K562 (cell line): ENCODE data around the gene RAB3C. TPM values are rescaled to one million over a fixed set of nuclear protein-coding genes. Genes with fewer than 3 reads are reported as not detected.

Experiments used
- ATAC-seq: fragments of 200-7000 bp; cut with Tn5 transposase; 3 replicates; pipeline ENCODE4 v1.9.1; 2020; ENCODE audit warnings: moderate library complexity
- BruUV-seq: library from RNA; stranded (reverse); fragments of 400-500 nt; replicated peaks from 2 replicates; lab custom pipeline; 2021; lab: Mats Ljungman, UMichigan
- CTCF ChIA-PET: fragments of 300-600 bp; formaldehyde crosslinking; extraction: SDS; loops from one replicate; lab custom pipeline; 2021; ENCODE audit warnings: low intra/inter-chr PET ratio; lab: Yijun Ruan, JAX
- POLR2A ChIA-PET: fragments of 300-600, 350-650 bp; sonication (Branson Sonifier 250); formaldehyde crosslinking; extraction: SDS; loops from one replicate; lab custom pipeline; 2021; ENCODE audit warnings: antibody characterized with exemption, inconsistent platforms; lab: Yijun Ruan, JAX
- DNase-seq, 4 experiments: peaks; one replicate each; pipeline versions ENCODE4 v3.0.0 to v3.0.0-alpha.2; 2011 to 2018; ENCODE audit warnings: low spot score in 3 of 4, mixed read lengths in 3 of 4; ENCODE audit errors: extremely low read depth in 1 of 4
- FAIRE-seq: peaks from 2 replicates; lab custom pipeline; 2011; peaks lifted over from hg19 to GRCh38; lab: Jason Lieb, UNC
- H2AFZ ChIP-seq: 2 replicates; pipeline ENCODE4 v1.6.0; 2011; ENCODE audit warnings: low read depth, low read length, control low read depth, inconsistent platforms
- H3K27ac ChIP-seq: fragments of 200-600 bp; 3 replicates; pipeline ENCODE4 v1.8.0; 2011; ENCODE audit warnings: low read depth, mild to moderate bottlenecking, control low read depth, inconsistent platforms, low read length, moderate library complexity, mixed read lengths; ENCODE audit errors: extremely low read depth
- H3K27me3 ChIP-seq, 2 experiments: fragments of 300-600 bp in 1 of 2; 2 replicates in 1 of 2; 3 replicates in 1 of 2; pipeline versions ENCODE4 v1.6.0 to v1.8.0; 2011; ENCODE audit warnings: inconsistent platforms in 2 of 2, low read length in 2 of 2, mild to moderate bottlenecking in 1 of 2, mixed read lengths in 1 of 2, moderate library complexity in 1 of 2; ENCODE audit not compliant: control insufficient read depth in 2 of 2, insufficient read depth in 2 of 2
- H3K36me3 ChIP-seq: fragments of 300-600 bp; 3 replicates; pipeline ENCODE4 v1.8.0; 2011; ENCODE audit warnings: mild to moderate bottlenecking, low read length, inconsistent platforms; ENCODE audit not compliant: control insufficient read depth, insufficient read depth
- H3K4me1 ChIP-seq, 2 experiments: fragments of 200-600 bp in 1 of 2; replicated peaks in 1 of 2; 2 replicates in 1 of 2; 3 replicates in 1 of 2; pipeline versions ENCODE4 v1.5.1 to v1.8.0; 2011; ENCODE audit warnings: inconsistent platforms in 2 of 2, low read length in 2 of 2, mild to moderate bottlenecking in 1 of 2, mixed read lengths in 1 of 2, moderate library complexity in 1 of 2; ENCODE audit not compliant: control insufficient read depth in 2 of 2, insufficient read depth in 2 of 2
- H3K4me2 ChIP-seq: 2 replicates; pipeline ENCODE4 v1.6.1; 2011; ENCODE audit warnings: low read length, control low read depth, inconsistent platforms, mixed read lengths; ENCODE audit not compliant: insufficient read depth
- H3K4me3 ChIP-seq: fragments of 200-600 bp; sonication (generic), shearing (Covaris generic); 2 replicates; pipeline ENCODE4 v1.5.1; 2016; ENCODE audit warnings: control low read depth, inconsistent platforms
- H3K79me2 ChIP-seq: fragments of 200-600 bp; 3 replicates; pipeline ENCODE4 v1.8.0; 2011; ENCODE audit warnings: low read length, inconsistent platforms; ENCODE audit not compliant: control insufficient read depth, insufficient read depth
- H3K9ac ChIP-seq, 2 experiments: 2 replicates each; pipeline versions ENCODE4 v1.6.0 to v1.6.1; 2011; ENCODE audit warnings: low read depth in 2 of 2, low read length in 2 of 2, control low read depth in 1 of 2, inconsistent platforms in 1 of 2, mild to moderate bottlenecking in 1 of 2, mixed read lengths in 1 of 2; ENCODE audit not compliant: insufficient read depth in 1 of 2
- H3K9me1 ChIP-seq: one replicate; pipeline ENCODE4 v1.6.0; 2011; ENCODE audit warnings: inconsistent platforms, mild to moderate bottlenecking, low read length, moderate library complexity; ENCODE audit not compliant: control insufficient read depth, insufficient read depth
- H3K9me3 ChIP-seq: replicated peaks from 2 replicates; pipeline ENCODE4 v1.5.1; 2011; ENCODE audit warnings: low read depth, low read length, inconsistent platforms; ENCODE audit not compliant: control insufficient read depth, insufficient read depth
- H4K20me1 ChIP-seq: replicated peaks from 2 replicates; pipeline ENCODE4 v1.6.1; 2011; ENCODE audit warnings: low read length, inconsistent platforms, mixed read lengths; ENCODE audit not compliant: control insufficient read depth, insufficient read depth
- CEBPZ ChIP-seq: fragments of 150-350 bp; IDR thresholded peaks from 2 replicates; pipeline ENCODE4 v1.6.1; 2014; ENCODE audit warnings: low read depth, mild to moderate bottlenecking, low read length, borderline replicate concordance
- HDAC3 ChIP-seq: fragments of 450-650 bp; IDR thresholded peaks from 2 replicates; pipeline ENCODE4 v1.6.1; 2018; ENCODE audit warnings: borderline replicate concordance, mild to moderate bottlenecking, moderate library complexity; ENCODE audit not compliant: partially characterized antibody
- ILF3 ChIP-seq: fragments of 450-650 bp; IDR thresholded peaks from 2 replicates; pipeline ENCODE4 v1.6.1; 2018; ENCODE audit warnings: antibody characterized with exemption, mild to moderate bottlenecking, moderate library complexity, borderline replicate concordance
- NFATC3 ChIP-seq: fragments of 450-650 bp; IDR thresholded peaks from 2 replicates; pipeline ENCODE4 v1.6.1; 2017; ENCODE audit warnings: mild to moderate bottlenecking
- NRF1 ChIP-seq, 2 experiments: fragments of 450-650 bp; IDR thresholded peaks in 1 of 2; conservative IDR thresholded peaks in 1 of 2; 2 replicates each; pipeline ENCODE4 v1.6.1; 2014; ENCODE audit warnings: mild to moderate bottlenecking in 2 of 2
- NUFIP1 ChIP-seq: fragments of 450-650 bp; IDR thresholded peaks from 2 replicates; pipeline ENCODE4 v1.6.1; 2018; ENCODE audit not compliant: partially characterized antibody
- ZBTB7A ChIP-seq: IDR thresholded peaks from 2 replicates; pipeline ENCODE4 v1.6.1; 2011; ENCODE audit warnings: low read depth, mild to moderate bottlenecking, low read length, moderate library complexity, borderline replicate concordance; ENCODE audit not compliant: control insufficient read depth
- ZNF561 ChIP-seq: fragments of 450-650 bp; formaldehyde crosslinking; conservative IDR thresholded peaks from 2 replicates; pipeline ENCODE4 v1.4.0; 2020; ENCODE audit warnings: mild to moderate bottlenecking, moderate library complexity
- ZNF644 ChIP-seq: fragments of 200-800 bp; sonication (Bioruptor generic); IDR thresholded peaks from 2 replicates; pipeline ENCODE4 v1.6.1; 2016; ENCODE audit warnings: low read depth, missing genetic modification characterization, missing compliant biosample characterization
- WGBS: fragments of 100-300 bp; shearing (Covaris generic); methylation state at CpG from one replicate; pipeline ENCODE4 v1.1.6; 2016; ENCODE audit warnings: low coverage, mixed read lengths; ENCODE audit not compliant: insufficient coverage; ENCODE audit errors: missing lambda C conversion rate; 5-methylcytosine and 5-hydroxymethylcytosine counted together
- in situ Hi-C: fragments of 300-500 bp; cut with MboI; formaldehyde crosslinking; loops from 4 replicates; pipeline ENCODE4 v1.15.0; 2018; ENCODE audit warnings: inconsistent platforms, mixed read lengths
- intact Hi-C: fragments of 100-400 bp; cut with micrococcal nuclease; formaldehyde crosslinking; loops from 2 replicates; pipeline ENCODE4 v1.14.2; 2022
- polyA plus RNA-seq, 8 experiments: library from polyadenylated mRNA; depleted of rRNA in 4 of 8; stranded (reverse) in 5 of 8; unstranded in 3 of 8; fragments of >200 nt; fragmentation: Nextera tagmentation in 2 of 8; fragmentation: Illumina TruSeq in 1 of 8; extraction: Ambion mirVana in 2 of 8; extraction: Trizol in 1 of 8; gene quantifications; 2 replicates each; pipeline versions ENCODE4 v1.2.1 to v1.2.3, GENCODE V29; 2011 to 2014; ENCODE audit warnings: inconsistent platforms in 1 of 8, missing spikeins in 1 of 8
- total RNA-seq, 7 experiments: library from RNA; depleted of rRNA in 6 of 7; stranded (reverse); fragments of >200 nt in 6 of 7; fragmentation: Illumina TruSeq in 2 of 7; extraction: Trizol in 2 of 7; gene quantifications; 2 replicates each; pipeline versions ENCODE4 v1.2.1 to v1.2.3, GENCODE V29; 2011 to 2021; ENCODE audit warnings: low replicate concordance in 1 of 7
- TF ChIP-seq, protein P1 (sequence below): fragments of 450-650 bp; formaldehyde crosslinking; IDR thresholded peaks from 2 replicates; pipeline ENCODE4 v1.4.0; 2020; ENCODE audit warnings: mild to moderate bottlenecking, moderate library complexity
- TF ChIP-seq, protein P2 (sequence below): fragments of 250-450 bp; sonication (Bioruptor Pico); IDR thresholded peaks from 2 replicates; pipeline ENCODE4 v1.8.0; 2022; ENCODE audit warnings: moderate library complexity, mild to moderate bottlenecking, inconsistent platforms

Gene RAB3C
- total and polyA plus RNA-seq, 9 of the 15 experiments (the other 6 are each of a cell fraction or from before 2014, with no cell fraction given): not detected

DNA sequence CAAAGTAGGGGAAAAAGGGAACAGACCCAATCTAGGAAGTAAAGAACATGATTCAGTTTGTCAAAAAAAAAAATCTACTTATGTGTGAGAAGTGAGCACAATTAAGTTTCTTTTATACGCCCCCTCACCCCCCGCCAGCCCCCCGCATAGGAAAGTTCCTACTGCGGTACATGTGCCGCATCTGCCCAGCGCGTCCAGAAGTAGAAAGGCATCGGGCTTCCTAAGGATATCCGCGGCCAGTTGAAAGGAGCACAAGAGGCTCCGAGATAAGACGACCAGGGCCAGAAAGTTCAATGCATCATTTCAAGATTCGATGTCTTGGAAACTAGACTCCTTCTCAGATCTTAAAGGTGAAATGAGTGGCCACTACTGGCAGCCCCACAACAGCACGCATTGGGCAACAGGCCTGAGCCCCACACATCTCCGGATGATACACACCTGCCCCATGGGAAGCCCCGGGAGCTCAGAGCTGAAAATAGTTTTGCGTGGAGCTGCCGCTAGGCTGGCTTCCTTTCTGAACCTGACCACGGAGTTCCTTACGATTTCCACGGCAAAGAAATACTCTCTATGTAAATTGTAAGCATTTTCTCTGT is 203.9 kb downstream of the RAB3C start:
- H3K79me2 ChIP-seq: no peaks in the 10 kb centered on the region
- no peak overlapping the region for H2AFZ ChIP-seq
- BruUV-seq: no TSS peak
- H3K9me3 ChIP-seq: no peaks in the 10 kb centered on the region
- 1% methylated on average over 21 of the region's 21 CpGs for WGBS
- TF ChIP-seq NRF1 (conservative IDR thresholded peaks at IDR 0.05 in 1 of 2, IDR thresholded peaks at IDR 0.05 in 1 of 2) (no peak), ZNF561 (no peak)
- ChIA-PET POLR2A (no interaction called here), CTCF (no interaction called here)
- intact Hi-C loops: no loop called here
- no peak for DNase-seq
- no peaks in the 10 kb centered on the region for H3K27me3 ChIP-seq
- no peak overlapping the region for H3K4me2 ChIP-seq
- no peak overlapping the region for H3K9ac ChIP-seq
- no peak overlapping the region for H3K4me3 ChIP-seq
- in situ Hi-C loops: no loop called here
- H4K20me1 ChIP-seq: no peaks in the 10 kb centered on the region
- H3K9me1 ChIP-seq: no peaks in the 10 kb centered on the region
- no peak overlapping the region for H3K27ac ChIP-seq
- ATAC-seq: no peak
- no peaks in the 10 kb centered on the region for H3K36me3 ChIP-seq
- no peaks in the 10 kb centered on the region for H3K4me1 ChIP-seq
- FAIRE-seq: no peak

DNA sequence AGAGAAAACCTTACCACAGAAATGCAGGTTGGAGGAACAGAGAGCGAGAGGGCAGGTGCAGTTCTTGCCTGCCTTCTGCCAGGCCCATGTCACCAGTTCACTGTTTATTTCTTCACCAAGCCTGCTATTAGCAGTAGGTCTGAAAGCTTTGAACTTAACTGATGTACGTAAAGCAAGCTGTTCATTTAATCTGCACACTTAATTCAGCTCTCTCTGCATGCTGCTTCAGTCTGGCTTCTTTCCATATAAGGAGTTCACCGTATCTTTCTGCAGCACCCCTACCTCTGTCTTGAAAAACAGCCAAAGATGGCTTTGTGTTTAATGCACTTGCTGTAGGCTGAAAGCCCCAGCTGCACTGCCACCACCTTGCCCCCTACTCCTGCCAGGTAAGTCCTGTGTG is 205.1 kb downstream of the RAB3C start:
- Histone ChIP-seq H3K9me3 (no peaks in the 10 kb centered on the region), H3K27me3 (no peaks in the 10 kb centered on the region), H3K9me1 (no peaks in the 10 kb centered on the region), H2AFZ (no peak overlapping the region), H3K4me1 (no peaks in the 10 kb centered on the region), H3K79me2 (no peaks in the 10 kb centered on the region), H3K36me3 (no peaks in the 10 kb centered on the region), H3K4me3 (no peak overlapping the region), H3K27ac (no peak overlapping the region), H4K20me1 (no peaks in the 10 kb centered on the region), H3K4me2 (no peak overlapping the region), H3K9ac (no peak overlapping the region)
- in situ Hi-C loops: no loop called here
- ChIA-PET POLR2A (no interaction called here), CTCF (no interaction called here)
- intact Hi-C loops: no loop called here
- DNase-seq (no peak), ATAC-seq (no peak), FAIRE-seq (no peak)
- 0% methylated on average over 3 of the region's 3 CpGs for WGBS
- no TSS peak for BruUV-seq
- no peak for TF ChIP-seq HDAC3
- no peak for TF ChIP-seq ZBTB7A
- no peak for TF ChIP-seq ZNF644 (tag)
- TF ChIP-seq, protein P1, sequence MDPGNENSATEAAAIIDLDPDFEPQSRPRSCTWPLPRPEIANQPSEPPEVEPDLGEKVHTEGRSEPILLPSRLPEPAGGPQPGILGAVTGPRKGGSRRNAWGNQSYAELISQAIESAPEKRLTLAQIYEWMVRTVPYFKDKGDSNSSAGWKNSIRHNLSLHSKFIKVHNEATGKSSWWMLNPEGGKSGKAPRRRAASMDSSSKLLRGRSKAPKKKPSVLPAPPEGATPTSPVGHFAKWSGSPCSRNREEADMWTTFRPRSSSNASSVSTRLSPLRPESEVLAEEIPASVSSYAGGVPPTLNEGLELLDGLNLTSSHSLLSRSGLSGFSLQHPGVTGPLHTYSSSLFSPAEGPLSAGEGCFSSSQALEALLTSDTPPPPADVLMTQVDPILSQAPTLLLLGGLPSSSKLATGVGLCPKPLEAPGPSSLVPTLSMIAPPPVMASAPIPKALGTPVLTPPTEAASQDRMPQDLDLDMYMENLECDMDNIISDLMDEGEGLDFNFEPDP (CRISPR knock-in tag): no peak
- TF ChIP-seq NFATC3: no peak
- TF ChIP-seq ILF3: no peak
- TF ChIP-seq, protein P2, sequence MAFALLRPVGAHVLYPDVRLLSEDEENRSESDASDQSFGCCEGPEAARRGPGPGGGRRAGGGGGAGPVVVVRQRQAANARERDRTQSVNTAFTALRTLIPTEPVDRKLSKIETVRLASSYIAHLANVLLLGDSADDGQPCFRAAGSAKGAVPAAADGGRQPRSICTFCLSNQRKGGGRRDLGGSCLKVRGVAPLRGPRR (CRISPR knock-in tag): no peak
- TF ChIP-seq CEBPZ: no peak
- no peak for TF ChIP-seq NUFIP1
